GM10248 (cell line): ENCODE results near the gene GPALPP1.
"Not testable (repeated sequence)": the region's sequence is repeated elsewhere in the genome, so short reads cannot be mapped to it uniquely, and the experiment has no call there.

Experiments
- CTCF ChIA-PET: fragments of 300-600 bp; sonication (Branson Sonifier 250); formaldehyde crosslinking; extraction: SDS; loops from one replicate; lab custom pipeline; 2021; ENCODE audit warnings: antibody characterized with exemption; lab: Yijun Ruan, JAX
- POLR2A ChIA-PET: fragments of 350-650 bp; sonication (Branson Sonifier 250); formaldehyde crosslinking; extraction: SDS; loops from one replicate; lab custom pipeline; 2020; ENCODE audit warnings: antibody characterized with exemption; lab: Yijun Ruan, JAX
- DNase-seq: peaks from one replicate; pipeline ENCODE4 v3.0.0; 2012; ENCODE audit errors: extremely low spot score
- TF ChIP-seq, protein P1 (sequence below): IDR thresholded peaks from 2 replicates; pipeline ENCODE4 v1.5.1; 2012; ENCODE audit warnings: mild to moderate bottlenecking, low read depth; ENCODE audit errors: extremely low read depth, missing control alignments, control extremely low read depth

The GPALPP1 gene

DNA sequence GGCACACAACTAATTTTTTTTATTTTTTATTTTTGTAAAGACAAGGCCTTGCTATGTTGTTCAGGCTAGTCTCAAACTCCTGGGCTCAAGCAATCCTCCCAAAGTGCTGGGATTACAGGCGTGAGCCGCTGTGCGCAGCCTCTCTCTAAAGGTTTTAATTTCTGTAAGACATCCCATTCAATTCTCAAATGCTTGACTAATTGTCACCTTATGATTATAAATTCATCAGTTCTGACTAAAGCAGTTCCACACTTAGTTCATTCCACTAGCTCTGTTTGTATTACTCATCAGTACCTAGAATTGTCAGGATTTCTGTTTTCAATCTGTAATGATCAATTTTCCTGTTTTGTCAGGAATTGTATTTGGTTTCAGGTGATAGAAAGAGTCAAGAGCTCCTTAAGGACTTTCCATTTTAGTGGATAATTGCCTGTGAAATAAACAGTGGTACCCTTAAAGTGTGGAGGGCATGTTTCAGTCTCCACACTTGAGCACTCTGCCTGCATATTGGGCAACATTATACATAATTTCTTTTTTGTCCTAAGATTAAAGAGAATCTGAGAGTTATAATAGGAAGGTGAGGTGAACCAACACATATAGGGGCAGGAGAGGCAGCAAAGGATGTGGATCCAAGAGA is 27.6 kb downstream of the GPALPP1 start:
- TF ChIP-seq, protein P1, sequence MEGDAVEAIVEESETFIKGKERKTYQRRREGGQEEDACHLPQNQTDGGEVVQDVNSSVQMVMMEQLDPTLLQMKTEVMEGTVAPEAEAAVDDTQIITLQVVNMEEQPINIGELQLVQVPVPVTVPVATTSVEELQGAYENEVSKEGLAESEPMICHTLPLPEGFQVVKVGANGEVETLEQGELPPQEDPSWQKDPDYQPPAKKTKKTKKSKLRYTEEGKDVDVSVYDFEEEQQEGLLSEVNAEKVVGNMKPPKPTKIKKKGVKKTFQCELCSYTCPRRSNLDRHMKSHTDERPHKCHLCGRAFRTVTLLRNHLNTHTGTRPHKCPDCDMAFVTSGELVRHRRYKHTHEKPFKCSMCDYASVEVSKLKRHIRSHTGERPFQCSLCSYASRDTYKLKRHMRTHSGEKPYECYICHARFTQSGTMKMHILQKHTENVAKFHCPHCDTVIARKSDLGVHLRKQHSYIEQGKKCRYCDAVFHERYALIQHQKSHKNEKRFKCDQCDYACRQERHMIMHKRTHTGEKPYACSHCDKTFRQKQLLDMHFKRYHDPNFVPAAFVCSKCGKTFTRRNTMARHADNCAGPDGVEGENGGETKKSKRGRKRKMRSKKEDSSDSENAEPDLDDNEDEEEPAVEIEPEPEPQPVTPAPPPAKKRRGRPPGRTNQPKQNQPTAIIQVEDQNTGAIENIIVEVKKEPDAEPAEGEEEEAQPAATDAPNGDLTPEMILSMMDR = no peak
- ChIA-PET CTCF (interaction anchor here (1.1 to 2.1 kb wide), 2 partner anchors 12 to 265 kb away, joined by 3 to 4 read pairs; no protein-coding TSS in a partner anchor), POLR2A (no interaction called here)
- no peak for DNase-seq

DNA sequence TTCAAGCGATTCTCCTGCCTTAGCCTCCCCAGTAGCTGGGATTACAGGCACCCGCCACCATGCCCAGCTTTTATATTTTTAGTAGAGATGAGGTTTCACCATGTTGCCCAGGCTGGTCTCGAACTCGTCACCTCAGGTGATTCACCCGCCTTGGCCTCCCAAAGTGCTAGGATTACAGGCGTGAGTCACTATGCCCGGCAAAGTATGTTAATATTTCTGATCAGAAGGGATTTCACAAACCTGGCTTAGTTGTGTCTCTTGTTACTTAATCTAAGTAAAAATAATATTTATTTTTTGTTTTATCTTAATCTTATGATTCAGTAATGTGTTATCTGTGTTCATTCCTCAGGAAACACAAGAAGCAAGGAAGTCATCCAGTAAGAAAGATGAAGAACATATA is 30.6 kb downstream of the GPALPP1 start:
- POLR2A ChIA-PET, DNase-seq, CTCF ChIA-PET: not testable (repeated sequence)

DNA sequence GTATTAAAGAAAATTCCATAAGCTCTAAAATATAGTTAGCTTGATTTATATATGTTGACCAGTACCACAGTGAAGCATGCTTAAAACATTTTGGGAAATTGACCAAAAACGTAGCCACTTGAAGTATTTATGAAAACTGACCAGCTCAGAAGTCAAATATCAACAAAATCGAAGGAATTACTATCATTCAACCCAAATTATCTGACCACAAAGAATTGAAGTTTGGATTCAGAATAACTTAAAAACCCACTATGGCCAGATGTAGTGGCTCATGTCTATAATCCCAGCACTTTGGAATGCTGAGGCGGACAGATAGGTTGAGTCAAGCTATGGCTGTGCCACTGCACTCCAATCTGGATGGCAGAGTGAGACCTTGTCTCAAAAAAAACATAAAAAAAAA is 31.9 kb downstream of the GPALPP1 start:
- no peak for DNase-seq
- ChIA-PET CTCF (interaction anchor here (1.1 to 1.8 kb wide), 2 partner anchors 22 to 537 kb away, joined by 4 to 5 read pairs; no protein-coding TSS in a partner anchor), POLR2A (no interaction called here)
- TF ChIP-seq, protein P1 = no peak

DNA sequence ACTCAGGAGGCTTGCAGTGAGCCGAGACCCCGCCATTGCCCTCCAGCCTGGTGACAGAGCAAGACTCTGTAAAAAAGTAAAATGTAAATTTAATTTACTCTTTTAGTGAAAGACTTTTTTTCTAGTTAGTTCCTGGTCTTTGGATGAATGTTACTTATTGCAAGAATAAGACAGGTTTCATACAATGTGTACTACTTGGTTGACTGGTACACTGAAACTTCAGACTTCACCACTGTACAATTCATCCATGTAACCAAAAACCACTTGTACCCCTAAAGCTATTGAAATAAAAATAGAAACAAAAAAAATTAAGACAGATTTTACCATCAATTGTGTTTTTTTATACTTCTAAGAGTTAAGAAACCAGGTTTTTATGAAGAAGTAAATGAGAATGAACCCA is 35.5 kb downstream of the GPALPP1 start:
- TF ChIP-seq, protein P1 = no peak
- no peak for DNase-seq
- POLR2A ChIA-PET = interaction anchor here (0.6 kb wide), 1 partner anchor 766 kb away, joined by 4 read pairs; no protein-coding TSS in a partner anchor
- CTCF ChIA-PET = no interaction called here

DNA sequence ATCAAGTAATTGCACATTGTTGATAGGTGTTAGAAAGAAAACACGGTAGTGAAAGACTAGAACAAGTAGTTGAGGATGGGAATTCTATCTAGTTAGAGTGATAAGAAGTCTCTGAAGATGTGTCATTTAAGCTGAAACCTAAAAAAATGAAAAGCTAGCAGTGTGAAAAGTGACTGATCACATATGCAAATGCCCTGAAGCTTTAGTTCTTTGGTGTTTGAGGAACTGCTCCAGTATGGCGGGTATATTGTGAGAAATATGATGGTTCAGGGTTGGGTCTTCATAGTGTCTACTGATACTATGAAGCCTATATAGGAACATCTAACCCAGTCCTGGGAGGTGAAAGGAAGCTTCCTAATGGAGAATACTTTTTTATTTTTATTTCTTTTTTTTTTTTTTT is 45.0 kb downstream of the GPALPP1 start:
- TF ChIP-seq, protein P1 = no peak
- CTCF ChIA-PET = interaction anchor here (1.0 to 6.5 kb wide), 4 partner anchors 8 to 275 kb away, joined by 3 to 44 read pairs (median 7); no protein-coding TSS in a partner anchor
- POLR2A ChIA-PET = no interaction called here
- DNase-seq = no peak

DNA sequence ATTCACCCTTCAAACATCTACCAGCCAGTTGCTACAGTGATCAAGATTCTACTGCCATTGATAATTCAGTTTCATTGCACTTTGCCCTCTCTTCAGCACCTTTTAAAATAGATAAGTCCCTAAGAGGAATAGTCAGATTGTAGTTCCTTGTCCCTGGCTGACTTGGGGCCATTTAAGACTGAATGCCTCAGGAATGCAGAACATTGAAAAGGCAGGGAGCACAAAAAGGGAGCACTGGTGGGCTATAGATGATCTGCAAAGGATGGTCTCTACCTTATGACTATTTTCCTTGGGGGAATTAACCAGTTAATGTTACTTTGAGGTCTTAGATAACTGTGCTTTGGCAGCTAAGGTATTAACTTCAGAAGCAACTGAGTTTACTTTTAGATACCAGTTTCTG is 46.9 kb downstream of the GPALPP1 start:
- TF ChIP-seq, protein P1 = no peak
- CTCF ChIA-PET = interaction anchor here (2.0 to 6.5 kb wide), 4 partner anchors 12 to 272 kb away, joined by 5 to 44 read pairs (median 6); no protein-coding TSS in a partner anchor
- POLR2A ChIA-PET = no interaction called here
- DNase-seq = no peak

DNA sequence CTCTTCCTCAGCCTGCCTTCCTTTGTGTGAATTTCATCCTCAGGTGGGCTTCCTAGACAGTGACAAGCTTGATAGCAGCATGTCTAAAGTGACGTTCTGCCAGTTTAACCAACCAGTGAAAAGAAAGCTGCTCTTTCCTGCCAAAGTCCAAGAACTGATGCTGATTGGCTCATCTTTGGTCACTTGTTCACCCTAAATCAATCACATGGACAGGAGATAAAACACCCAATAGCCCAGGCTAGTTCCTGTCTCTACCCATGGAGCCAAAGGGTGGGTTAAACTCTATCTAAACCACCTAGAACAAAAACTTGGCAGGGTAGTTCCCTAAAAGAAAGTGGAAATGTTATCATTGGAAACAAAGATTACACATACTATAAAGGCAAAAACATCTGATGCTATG is 50.8 kb downstream of the GPALPP1 start:
- ChIA-PET POLR2A (no interaction called here), CTCF (interaction anchor here (1.4 to 2.0 kb wide), 2 partner anchors 12 to 268 kb away, joined by 6 to 7 read pairs; no protein-coding TSS in a partner anchor)
- DNase-seq = no peak
- TF ChIP-seq, protein P1 = no peak
